Effector CD4-positive, alpha-beta T cell (primary cell): ENCODE results near the gene AJUBA.
A peak's percentile ranks its signal among the peaks of the same experiment; 100 is the strongest.
"Not testable (repeated sequence)": the region's sequence is repeated elsewhere in the genome, so short reads cannot be mapped to it uniquely, and the experiment has no call there.

Experiments
- DNase-seq: peaks from one replicate; pipeline ENCODE4 v3.0.0-alpha.2; 2020
- total RNA-seq: gene quantifications from one replicate; lab custom pipeline; 2026; lab: John Stamatoyannopoulos, UW

The AJUBA gene
- total RNA-seq, result 0.94 reads per million

DNA sequence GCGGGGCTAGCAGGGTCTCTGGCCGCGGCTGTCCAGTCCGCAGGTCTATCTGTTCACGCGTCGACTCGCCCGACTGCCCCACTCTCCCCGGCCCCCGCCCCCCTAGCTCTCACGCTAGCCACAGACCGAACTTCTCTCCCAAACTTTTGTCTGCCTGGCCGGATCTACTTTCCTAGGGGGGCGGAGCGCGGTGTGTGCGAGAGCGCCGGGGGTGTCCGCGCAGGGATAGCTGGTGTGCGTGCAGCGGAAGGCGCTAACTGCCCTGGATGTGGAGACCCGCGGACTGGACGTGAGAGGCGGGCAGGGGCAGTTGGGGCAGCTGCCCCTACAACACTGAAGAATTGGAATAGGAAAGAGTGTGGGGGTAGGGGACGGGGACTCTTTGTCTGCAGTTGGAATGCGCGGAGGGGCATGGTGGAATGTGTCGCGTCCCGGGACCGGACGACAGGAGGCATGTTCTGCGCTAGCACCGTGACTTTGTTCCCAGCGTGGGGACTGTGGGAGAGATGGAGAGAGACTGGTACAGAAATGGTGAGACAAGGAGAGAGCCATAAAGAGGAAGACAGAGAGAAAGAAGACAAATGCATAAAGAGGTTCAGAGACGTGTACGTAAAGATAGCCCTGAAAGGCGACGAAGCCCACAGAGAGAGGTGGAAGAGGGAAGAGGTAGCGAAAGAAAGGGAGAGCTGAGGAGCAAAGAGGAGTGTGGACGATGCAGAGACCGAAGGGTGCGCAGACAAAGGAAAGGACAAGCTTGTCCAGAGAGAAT lies at the start of gene AJUBA:
TSS of gene AJUBA (minus strand) at position 75 of the 769 bp plus-strand sequence. CDS start 285 bp downstream, outside the sequence.
- DNase-seq, result peak; percentile 57

DNA sequence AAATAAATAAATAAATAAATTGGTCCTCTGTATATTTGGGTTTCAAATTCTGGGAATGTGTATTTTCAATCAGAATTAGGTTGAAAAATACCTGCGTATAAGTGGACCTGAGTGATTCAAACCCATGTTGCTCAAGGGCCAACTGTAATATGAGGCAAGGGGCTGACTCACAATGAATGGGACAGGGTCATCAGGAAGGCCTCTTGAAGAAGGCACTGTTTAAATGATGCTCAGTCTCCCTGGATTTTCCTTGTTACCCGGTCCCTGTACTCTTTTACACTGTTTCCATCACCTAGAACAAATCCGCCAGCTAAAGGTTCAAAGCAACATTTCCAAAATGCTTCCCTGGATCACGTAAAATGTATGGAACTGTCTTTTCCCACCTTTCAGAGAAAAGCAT lies 48.6 kb upstream of the AJUBA start:
- no peak for DNase-seq

DNA sequence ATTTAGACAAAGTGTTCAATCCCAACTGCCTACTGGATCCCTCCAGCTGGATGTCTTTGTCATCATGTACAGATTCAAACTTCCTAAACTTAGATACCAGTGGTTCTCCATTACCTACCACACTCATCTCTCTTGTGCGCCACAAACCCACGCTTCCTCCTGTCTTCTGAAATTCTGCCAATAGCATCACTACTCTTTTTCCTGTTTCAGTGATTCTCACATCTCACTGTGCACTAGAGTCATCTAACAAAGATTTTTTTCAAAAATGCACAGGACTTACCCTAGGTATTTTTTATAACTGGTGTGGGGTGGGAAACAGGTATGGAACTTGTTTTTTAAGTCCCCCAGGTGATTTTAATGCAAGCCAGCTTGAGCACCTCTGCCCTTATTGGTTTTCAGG lies 46.4 kb upstream of the AJUBA start:
- no peak for DNase-seq

DNA sequence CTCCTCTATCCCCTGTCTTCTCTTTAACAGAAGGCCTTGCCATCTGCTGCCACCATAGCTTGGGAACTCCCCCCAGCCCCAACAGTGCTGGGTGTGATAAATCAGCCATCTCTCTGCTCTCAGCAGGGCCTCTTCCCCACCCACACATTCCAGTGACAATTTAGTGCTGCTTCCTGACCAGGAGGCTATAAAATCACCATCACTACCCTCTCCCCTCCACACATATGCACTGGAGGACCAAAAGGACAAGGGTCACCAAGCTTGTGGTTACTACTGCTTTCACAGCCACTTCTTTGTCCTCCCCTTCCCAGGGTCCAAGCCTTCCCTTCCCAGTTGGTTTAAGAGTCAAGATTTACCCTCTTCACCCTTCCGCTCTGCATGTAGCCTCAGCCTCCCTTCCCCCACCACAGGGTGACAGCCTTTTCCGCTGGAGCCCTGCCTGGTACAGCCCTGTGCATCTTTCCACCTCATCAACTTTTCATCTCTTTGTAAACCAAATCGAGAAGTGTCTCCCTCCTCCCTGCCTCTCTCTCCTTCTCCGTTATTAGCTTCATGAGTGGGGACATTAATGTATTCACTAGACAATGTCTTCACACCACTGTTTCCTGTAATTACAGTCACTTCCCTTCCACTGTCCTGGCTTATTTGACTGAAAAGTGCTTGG lies 42.9 kb upstream of the AJUBA start:
- DNase-seq, result no peak

DNA sequence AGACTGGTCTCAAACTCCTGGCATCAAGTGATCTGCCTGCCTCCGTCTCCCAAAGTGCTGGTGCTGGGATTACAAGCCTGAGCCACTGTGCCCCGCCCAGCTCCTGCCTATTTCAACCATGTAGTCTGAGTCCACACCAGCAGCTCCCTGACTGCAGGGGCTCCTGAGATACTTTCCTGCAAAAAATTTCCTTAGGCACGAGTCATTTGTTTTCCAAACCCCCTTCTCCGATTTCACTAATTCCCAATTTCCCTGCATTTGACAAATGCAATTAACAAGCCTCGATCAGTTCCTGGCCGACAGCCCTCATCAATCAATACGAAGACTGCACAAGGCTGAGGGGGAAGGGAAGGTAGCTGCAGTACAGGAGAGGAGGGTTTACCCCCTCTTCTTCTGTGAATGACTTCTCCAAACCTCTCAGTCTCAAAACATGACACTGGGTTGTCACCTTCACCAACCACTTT lies 42.3 kb upstream of the AJUBA start:
- no peak for DNase-seq

DNA sequence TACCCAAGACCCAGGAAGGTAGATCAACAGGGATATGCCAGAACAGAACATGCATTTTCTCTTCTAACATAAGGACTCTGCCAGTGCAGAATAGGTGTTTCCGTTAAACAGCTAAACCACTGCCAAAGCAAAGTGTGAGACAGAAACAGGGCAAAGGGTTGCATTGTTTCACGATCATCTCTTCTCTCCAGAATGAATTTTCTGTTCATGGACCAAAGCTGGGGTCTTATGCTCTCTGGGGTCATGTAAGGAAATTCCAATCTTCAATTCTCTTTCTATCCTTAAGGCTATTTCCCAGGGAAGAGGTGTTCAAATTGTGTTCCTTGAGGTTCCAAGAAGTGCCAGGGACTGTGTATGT lies 41.4 kb upstream of the AJUBA start:
- DNase-seq, result no peak

DNA sequence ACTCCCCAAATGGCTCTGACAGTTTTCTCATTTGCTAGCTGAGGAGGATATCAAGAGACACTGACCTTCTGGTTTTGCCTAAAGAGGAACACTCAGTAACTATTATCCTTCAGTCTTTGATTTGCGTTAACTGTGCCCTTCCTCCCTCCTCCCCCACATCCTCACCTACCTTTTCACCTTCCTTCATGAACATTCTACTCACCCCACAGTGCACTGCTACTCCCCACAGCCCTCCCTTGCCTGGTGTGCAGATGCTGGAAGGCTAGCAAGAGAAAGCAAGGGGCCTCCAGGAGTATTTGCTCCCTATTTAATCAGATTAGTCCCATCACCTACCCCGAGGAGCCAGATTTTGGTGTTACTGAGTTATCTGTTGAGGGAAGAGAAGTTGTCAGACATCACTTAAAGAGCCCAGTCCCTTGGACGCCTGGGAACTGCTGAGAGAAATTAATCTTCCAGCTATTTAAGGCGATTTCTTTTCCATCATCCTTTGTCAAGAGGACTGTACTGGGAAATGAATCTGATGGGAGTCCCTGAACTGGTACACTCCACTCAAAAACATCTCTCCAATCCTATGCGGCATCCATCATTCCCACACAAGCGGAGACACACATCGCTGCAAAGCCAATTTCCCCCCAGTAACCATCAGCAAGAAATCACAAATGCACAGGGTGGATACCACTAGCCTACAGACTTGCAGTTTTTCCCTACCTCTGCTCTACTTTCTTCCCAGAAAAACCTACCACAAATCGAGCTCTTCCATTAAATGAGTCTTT lies 40.9 kb upstream of the AJUBA start:
- no peak for DNase-seq

DNA sequence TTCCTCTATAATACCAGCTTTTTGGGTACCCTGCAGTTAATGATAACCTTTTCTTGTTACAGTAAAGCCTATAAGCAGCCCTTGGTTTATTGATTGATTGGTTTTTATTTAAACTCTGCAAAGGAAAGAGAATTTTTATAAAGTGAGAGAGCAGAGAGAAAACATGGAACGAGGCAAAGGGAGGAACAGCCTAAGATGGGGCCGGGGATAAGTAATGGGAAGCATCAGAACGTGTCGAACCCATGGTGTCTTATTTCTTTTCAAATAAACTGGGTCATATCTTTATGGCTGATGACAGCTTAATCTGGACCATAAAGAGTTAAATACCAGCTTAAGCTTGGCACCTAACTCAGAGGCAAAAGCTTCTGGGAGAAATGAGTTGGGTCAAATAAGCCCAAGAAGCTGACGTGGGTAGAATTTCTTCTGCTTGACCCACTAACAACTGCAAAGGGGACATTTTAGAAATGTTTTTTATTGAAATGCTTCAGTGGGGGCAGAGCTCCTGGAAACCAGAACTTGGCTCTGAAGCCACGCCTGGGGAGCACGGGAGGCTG lies 39.6 kb upstream of the AJUBA start:
- DNase-seq, result no peak

DNA sequence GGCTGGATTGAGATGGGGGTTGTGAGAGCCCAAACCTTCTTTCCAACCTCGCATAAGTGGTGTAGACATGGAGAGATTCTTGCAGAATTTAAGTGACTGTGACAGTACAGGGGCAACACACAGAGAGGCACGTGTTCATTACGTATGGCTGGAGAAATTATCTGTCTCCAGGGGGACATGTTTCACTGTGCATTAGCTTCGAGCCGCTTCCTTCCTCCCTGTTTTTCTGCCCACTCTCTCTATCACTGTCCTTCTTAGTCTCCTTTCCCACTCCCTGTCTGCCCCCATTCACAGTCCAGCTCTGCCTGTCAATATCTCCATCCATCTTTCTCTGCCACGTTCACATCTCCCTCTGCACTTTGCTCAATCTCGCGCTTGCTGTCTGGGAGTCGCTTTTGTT lies 39.1 kb upstream of the AJUBA start:
- no peak for DNase-seq

DNA sequence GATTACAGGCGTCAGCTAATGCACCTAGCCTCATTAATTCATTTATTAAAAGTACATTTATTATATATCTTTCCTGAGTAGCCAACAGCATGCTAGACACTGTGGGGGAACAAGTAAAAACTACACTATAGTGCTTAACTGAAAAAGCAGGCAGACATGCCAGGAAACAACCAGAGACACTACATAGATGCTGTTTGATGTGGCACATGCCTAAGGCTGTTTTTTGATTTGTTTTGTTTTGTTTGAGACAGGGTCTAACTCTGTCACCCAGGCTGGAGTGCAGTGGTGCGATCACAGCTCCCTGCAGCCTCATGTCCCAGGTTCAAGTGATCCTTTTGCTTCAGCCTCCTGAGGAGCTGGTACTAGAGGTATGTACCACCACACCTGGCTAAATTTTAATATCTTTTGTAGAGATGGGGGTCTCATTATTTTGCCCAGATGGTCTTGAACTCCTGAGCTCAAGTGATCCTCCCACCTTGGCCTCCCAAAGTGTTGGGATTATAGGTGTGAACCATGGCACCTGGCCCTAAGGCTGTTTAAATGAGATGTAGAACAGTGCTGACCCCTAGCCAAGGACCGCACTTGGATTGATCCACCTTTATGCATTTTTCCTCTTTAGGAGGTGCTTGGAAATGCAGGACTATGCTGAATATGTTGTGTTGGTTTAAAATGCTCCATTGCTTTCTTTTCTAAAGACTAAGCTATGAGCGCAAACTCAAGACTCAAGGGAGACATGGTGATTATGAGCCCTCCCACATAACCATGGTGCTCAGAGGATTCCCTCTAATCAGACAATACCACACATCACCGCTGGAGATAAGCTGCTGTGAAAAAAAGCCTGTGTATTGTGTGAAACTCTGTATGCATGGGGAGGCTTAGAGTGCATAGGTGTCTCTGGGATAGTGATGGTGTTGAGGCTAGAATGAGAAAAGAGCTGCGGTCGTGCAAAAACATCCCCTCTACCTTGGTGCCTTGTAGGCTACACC lies 38.1 kb upstream of the AJUBA start:
- DNase-seq, result no peak

DNA sequence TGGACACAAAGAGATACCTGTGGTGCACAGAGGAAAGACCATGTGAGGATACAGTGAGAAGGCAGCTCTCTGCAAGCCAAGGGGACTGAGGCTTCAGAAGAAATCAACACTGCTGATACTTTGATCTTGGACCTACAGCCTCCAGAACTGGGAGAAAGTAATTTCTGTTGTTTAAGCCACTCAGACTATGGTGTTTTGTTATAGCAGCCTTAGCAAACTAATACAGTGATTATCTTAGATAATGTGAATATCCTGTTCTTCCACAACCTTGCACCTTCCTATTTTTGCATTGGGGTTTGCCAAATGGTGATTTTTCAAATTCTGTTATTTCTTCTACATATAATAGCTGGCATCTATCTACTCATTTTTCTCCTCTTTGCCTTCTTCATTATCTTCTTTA lies 35.8 kb upstream of the AJUBA start:
- DNase-seq, result no peak

DNA sequence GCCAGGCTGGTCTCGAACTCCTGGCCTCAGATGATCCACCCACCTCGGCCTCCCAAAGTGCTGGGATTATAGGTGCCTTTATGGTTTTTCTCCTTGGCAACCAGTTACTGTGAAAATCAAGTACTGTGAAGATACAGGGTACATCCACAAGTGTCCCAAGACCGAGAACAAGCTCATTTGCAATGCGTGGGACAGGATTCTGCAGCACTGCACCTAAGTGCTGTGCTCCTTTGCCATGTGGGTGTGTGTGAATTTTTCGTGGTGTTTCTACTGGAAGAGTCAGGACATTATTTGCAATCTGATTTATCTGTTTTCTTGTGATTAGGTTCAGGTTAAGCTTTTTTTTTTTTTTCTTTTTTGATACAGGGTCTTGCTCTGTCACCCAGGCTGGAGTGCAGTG lies 34.7 kb upstream of the AJUBA start:
- no peak for DNase-seq

DNA sequence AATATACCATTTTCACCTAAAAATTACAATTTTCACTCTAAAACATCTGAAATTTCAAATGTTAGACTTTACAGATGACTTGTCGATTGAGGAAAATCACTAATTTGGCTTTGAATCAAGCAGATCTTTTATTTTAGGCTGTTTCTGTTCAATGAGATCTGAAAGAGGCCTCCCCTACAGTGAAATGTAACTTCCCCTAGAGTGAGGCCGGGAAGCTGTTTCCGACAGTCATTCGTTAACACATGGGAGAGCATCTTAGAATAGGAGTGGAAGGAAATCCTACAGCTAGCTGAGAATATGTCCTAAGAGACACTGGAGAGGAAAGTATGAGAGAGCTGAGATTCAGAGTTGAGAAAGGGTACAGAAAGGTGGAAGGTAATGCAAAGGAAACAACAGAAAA lies 33.3 kb upstream of the AJUBA start:
- no peak for DNase-seq

DNA sequence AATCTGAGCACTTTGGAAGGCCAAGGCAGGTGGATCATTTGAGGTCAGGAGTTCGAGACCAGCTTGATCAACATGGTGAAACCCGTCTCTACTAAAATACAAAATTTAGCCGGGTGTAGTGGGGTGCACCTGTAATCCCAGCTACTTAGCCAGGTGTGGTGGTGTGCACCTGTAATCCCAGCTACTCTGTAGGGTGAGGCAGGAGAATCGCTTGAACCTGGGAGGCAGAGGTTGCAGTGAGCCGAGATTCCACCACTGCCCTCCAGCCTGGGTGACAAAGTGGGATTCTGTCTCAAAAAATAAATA lies 31.4 kb upstream of the AJUBA start:
- not testable (repeated sequence) for DNase-seq

DNA sequence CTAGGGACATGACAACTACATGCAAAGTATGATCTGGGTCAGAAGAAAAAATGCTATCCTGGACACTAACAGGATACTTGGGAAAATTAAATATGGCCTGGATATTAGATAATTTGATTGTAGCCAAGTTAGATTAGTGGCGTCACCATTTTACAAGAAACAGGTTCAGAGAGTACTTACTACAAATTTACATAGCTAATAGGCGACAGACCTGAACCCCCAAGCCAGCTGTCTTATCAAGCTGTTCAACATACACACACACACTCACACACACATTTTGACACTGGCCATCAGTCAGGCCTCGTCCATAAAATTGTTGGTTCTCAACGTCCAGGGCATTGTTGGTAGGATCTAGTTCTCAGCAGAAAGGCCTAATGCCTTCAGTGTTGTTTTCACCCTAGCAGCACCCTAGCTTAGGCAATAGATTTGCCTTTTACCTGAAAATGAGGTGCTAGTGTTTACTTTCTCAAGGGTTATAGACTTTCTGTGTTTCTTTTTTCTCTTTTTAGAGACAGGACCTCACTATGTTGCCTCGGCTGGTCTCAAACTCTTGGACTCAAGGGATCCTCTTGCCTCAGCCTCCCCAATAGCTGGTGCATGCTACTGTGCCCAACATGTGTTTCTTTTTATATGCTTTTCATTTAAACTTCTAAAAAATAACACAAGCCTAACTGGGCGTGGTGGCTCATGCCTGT lies 30.9 kb upstream of the AJUBA start:
- no peak for DNase-seq

DNA sequence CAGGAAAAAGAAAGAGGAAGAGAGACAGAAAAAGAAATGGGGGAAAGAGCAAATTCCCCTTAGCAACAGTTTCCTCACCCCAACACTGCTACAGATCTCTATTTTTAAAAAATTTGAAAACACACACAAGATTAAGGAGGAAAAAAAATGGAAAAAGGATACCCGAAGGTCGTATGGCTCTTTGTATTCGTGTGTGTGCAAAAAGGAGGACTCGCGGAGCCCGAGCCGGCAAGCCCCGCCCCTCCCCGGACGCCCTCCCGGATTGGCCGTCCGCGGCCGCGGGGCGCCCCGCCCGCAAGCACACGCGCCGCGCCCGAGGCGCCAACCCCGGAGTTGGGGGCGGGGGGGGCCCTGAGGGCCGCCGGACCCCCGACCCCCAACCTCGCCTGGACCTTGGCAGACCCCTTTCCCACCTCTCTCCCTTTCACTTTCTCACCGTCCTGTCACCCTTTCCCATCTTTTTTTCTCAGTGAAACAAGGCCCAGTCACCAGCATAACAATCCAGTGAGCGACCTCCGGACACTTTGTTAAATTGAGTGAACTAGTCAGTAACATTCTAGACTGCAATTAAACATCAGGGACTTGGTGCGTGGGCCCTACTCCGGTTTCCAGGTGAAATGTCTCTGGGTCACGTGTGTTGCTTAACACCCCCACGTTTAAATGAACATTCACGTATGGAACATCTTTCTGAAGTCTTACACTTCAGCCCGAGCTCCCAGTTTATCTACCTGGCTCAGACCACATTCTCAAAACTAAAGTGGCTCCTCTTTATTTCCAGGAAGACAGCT lies 27.8 kb upstream of the AJUBA start, which contains the start of gene C14orf93:
TSS of gene C14orf93 (minus strand) at position 205 of the 788 bp plus-strand sequence. CDS start 11,120 bp downstream, outside the sequence.
- peak; percentile 70 for DNase-seq

DNA sequence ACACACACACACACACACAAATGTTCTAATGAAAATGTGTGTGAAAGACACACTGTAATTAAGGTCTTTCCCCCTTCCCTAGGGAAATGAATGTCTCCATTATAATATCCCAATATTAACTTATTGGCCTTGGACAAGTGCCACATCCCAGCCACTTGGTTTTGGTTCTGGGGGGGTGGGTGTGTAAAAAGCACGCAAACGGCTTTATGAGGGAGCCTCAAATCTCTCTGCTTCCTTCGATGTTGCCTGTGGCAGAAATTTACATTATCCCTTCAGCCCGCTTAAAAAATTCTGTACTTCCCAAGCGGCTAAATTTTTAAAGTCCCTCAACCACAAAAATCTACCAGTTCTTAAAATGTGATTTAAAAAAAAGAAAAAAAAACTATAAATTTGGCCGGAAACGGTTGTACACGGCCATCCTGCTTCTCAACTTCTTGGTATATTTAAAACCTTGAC lies 27.2 kb upstream of the AJUBA start:
- DNase-seq, result no peak

DNA sequence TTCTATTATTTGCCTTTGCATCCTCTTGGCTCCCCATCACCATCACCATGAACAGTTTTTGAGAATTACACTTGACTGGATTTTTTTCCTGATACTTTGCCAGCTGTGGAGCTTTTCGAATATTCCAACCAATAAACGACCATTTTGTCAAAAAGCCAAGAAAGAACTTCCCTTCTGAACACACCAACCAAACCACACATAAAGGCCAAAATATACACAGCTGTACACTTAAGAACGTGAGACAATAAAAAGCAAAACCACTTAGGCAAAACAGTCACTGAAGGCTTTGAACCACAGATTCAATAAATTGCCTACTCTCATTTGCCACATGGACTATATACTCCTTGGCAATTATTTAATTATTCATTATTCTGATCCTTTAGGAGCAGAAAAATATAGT lies 26.5 kb upstream of the AJUBA start:
- DNase-seq, result no peak

DNA sequence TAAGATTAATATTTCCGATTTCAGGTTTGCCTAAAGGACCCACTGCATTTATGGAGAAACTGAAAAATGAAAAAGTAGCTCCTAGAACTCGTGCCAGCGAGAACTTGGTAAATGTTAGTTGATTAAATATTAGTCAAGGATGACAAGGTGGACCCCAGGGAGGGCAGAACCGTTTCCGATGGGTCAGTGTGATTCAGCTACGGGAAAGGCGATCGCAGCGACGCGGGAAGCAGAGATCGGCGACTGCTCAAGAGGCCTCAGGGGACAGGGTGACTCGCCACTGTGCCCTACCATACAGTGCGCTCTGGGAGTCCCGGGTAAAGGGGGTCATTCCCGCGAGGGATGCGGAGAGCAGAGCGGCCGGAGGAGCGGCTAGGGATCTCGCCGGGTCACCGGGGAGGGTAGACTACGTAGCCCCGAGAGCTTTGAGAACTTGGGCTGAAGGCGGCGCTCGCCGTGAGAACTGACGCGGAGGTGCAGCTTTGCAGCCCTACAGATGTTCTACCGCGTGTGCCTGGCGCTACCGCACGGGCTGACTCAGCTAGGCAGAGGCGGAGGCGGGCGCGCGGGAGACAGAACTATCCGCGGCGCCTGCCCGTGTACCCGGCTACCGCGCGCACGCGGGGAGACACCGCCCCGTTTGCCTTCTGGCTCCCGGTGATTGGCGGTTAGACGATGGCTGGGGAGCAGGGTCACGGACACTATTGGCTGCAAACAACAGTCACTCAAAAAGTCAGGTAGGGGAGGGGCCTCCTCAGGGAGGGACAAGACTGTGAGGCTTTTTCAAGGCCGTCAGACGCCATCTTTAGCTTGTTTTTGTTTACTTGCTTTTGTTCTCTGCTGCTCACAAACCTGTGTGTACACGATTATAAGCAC lies 24.4 kb upstream of the AJUBA start:
- peak; percentile 96 for DNase-seq

DNA sequence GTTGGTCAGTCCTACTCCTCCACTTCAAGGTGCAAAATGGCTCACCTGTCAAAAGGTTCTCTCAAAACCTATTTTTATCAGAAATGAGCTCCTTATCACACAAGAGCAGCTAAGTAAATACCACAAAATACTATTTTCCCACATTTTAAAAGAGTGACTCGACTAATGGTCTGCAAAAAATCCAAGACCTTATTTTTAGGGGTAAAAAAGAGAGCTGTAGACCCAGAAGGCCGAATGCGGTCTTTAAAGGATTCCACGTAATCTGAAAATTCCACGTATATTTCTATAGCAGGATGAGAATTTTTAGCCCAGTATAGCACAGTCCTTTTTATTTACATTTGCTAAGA lies 23.8 kb upstream of the AJUBA start:
- DNase-seq, result no peak
